Vagina (tissue), 2 donors: ENCODE results near the gene KLC3. TPM values are rescaled to one million over a fixed set of nuclear protein-coding genes. Genes with fewer than 3 reads are reported as not detected.

ENCODE experiments used
- DNase-seq, 2 donors: peaks; one replicate each; pipeline ENCODE4 v3.0.0-alpha.2; 2017; ENCODE audit errors: extremely low spot score in 2 of 2
- H3K27ac ChIP-seq: fragments of 200-600 bp; sonication (generic); one replicate; pipeline ENCODE4 v1.5.1; 2019
- H3K27me3 ChIP-seq: fragments of 200-600 bp; sonication (generic); one replicate; pipeline ENCODE4 v1.5.1; 2019
- H3K36me3 ChIP-seq, 2 donors: fragments of 200-600 bp; sonication (generic); one replicate each; pipeline ENCODE4 v1.5.1; 2017 to 2019
- H3K4me1 ChIP-seq: fragments of 200-600 bp; sonication (generic); one replicate; pipeline ENCODE4 v1.5.1; 2019
- H3K4me3 ChIP-seq, 2 donors: fragments of 200-600 bp; sonication (generic); 1 replicate in 1 of 2; 2 replicates in 1 of 2; pipeline ENCODE4 v1.5.1; 2016 to 2019
- H3K9me3 ChIP-seq: fragments of 200-600 bp; sonication (generic); one replicate; pipeline ENCODE4 v1.5.1; 2019
- CTCF ChIP-seq, 3 experiments: fragments of 450-650 bp in 2 of 3; fragments of 200-600 bp in 1 of 3; sonication (generic) in 1 of 3; IDR thresholded peaks; one replicate each; pipeline ENCODE4 v1.5.1; 2017 to 2019; ENCODE audit warnings: antibody characterized with exemption in 3 of 3, mild to moderate bottlenecking in 2 of 3, moderate library complexity in 2 of 3
- POLR2A ChIP-seq, 2 donors: fragments of 450-650 bp; IDR thresholded peaks; one replicate each; pipeline ENCODE4 v1.6.1; 2017; ENCODE audit warnings: antibody characterized with exemption in 2 of 2, mild to moderate bottlenecking in 2 of 2, moderate library complexity in 2 of 2
- POLR2AphosphoS5 ChIP-seq, 2 donors: sonication (generic); formaldehyde crosslinking; IDR thresholded peaks; one replicate each; pipeline ENCODE4 v1.9.0; 2017; ENCODE audit warnings: antibody characterized with exemption in 2 of 2, mild to moderate bottlenecking in 2 of 2, low read depth in 1 of 2; ENCODE audit not compliant: insufficient read depth in 1 of 2
- intact Hi-C: fragments of 100-400 bp; cut with DNase I; formaldehyde crosslinking; loops from one replicate; pipeline ENCODE4 v1.15.1; 2023
- total RNA-seq: library from RNA; depleted of rRNA; stranded (reverse); fragments of >200 nt; gene quantifications from one replicate; pipeline ENCODE4 v1.2.3, GENCODE V29; 2016

The KLC3 gene
- total RNA-seq, 1 donor from 2014 or later, result 20.9 TPM

- Histone ChIP-seq H3K4me3 (no peak overlapping the region), H3K9me3 (no peaks in the 10 kb centered on the region), H3K36me3 (peaks cover 0 to 13% of the 10 kb centered on the region in 2 donors), H3K4me1 (peaks cover 7% of the 10 kb centered on the region), H3K27me3 (no peaks in the 10 kb centered on the region), H3K27ac (no peak overlapping the region)
- intact Hi-C loops, result no loop called here
- DNase-seq, result no peak
- no peak for TF ChIP-seq POLR2A (IDR thresholded peaks at IDR 0.05)
- no peak for TF ChIP-seq CTCF (IDR thresholded peaks at IDR 0.05)
- TF ChIP-seq POLR2AphosphoS5 (IDR thresholded peaks at IDR 0.05; ENCODE audit: insufficient read depth in 1 of 2, low read depth in 1 of 2), result peak in 1 of 2 donors; percentile 3
Measured at GRCh38 chr19:45347570-45348366, 7.2 kb downstream of the KLC3 start.

- no peak for DNase-seq
- TF ChIP-seq POLR2A (IDR thresholded peaks at IDR 0.05), result no peak
- no peak for TF ChIP-seq CTCF (IDR thresholded peaks at IDR 0.05)
- TF ChIP-seq POLR2AphosphoS5 (IDR thresholded peaks at IDR 0.05; ENCODE audit: insufficient read depth in 1 of 2, low read depth in 1 of 2), result no peak
- Histone ChIP-seq H3K27ac (no peak overlapping the region), H3K36me3 (peaks cover 0 to 13% of the 10 kb centered on the region in 2 donors), H3K4me3 (no peak overlapping the region), H3K27me3 (no peaks in the 10 kb centered on the region), H3K9me3 (no peaks in the 10 kb centered on the region), H3K4me1 (peaks cover 7% of the 10 kb centered on the region)
- intact Hi-C loops, result no loop called here
Measured at GRCh38 chr19:45348367-45349125, 8.0 kb downstream of the KLC3 start.

- H3K36me3 ChIP-seq, result peaks cover 0 to 13% of the 10 kb centered on the region in 2 donors
- DNase-seq, result no peak
- no peaks in the 10 kb centered on the region for H3K9me3 ChIP-seq
- no peak overlapping the region for H3K4me3 ChIP-seq
- H3K27ac ChIP-seq, result no peak overlapping the region
- intact Hi-C loops, result no loop called here
- peaks cover 7% of the 10 kb centered on the region for H3K4me1 ChIP-seq
- no peak for TF ChIP-seq POLR2AphosphoS5 (IDR thresholded peaks at IDR 0.05; ENCODE audit: insufficient read depth in 1 of 2, low read depth in 1 of 2)
- TF ChIP-seq POLR2A (IDR thresholded peaks at IDR 0.05), result no peak
- TF ChIP-seq CTCF (IDR thresholded peaks at IDR 0.05), result no peak
- no peaks in the 10 kb centered on the region for H3K27me3 ChIP-seq
Measured at GRCh38 chr19:45349126-45349415, 8.5 kb downstream of the KLC3 start.

- Histone ChIP-seq H3K9me3 (no peaks in the 10 kb centered on the region), H3K27me3 (no peaks in the 10 kb centered on the region), H3K4me3 (no peak overlapping the region), H3K4me1 (peaks cover 7% of the 10 kb centered on the region), H3K36me3 (peaks cover 0 to 13% of the 10 kb centered on the region in 2 donors), H3K27ac (no peak overlapping the region)
- intact Hi-C loops, result no loop called here
- DNase-seq, result no peak
- TF ChIP-seq POLR2AphosphoS5 (IDR thresholded peaks at IDR 0.05; ENCODE audit: insufficient read depth in 1 of 2, low read depth in 1 of 2) (no peak), POLR2A (IDR thresholded peaks at IDR 0.05) (no peak), CTCF (IDR thresholded peaks at IDR 0.05) (no peak)
Measured at GRCh38 chr19:45349430-45349941, 8.9 kb downstream of the KLC3 start.
